Activated CD4-positive, alpha-beta T cell treated with anti-CD3 and anti-CD28 coated beads for 36 hours (primary cell): ENCODE data around the gene ACAP2. TPM values are rescaled to one million over a fixed set of nuclear protein-coding genes. Genes with fewer than 3 reads are reported as not detected.
A peak's percentile ranks its signal among the peaks of the same experiment; 100 is the strongest.
"Not testable (repeated sequence)": the region's sequence is repeated elsewhere in the genome, so short reads cannot be mapped to it uniquely, and the experiment has no call there.

ENCODE experiments used
- ATAC-seq: fragments of 200-7000 bp; cut with Tn5 transposase; one replicate; pipeline ENCODE4 v1.10.0; 2021; ENCODE audit warnings: mild to moderate bottlenecking, moderate library complexity
- CTCF ChIA-PET: fragments of 350-600 bp; sonication (Branson Sonifier 250); formaldehyde crosslinking; loops from one replicate; lab custom pipeline; 2021; ENCODE audit warnings: antibody characterized with exemption; lab: Charles Lee
- POLR2A ChIA-PET: fragments of 350-600 bp; sonication (Branson Sonifier 250); formaldehyde crosslinking; loops from one replicate; lab custom pipeline; 2021; ENCODE audit warnings: antibody characterized with exemption, inconsistent platforms; lab: Charles Lee
- DNase-seq: peaks from one replicate; pipeline ENCODE4 v3.0.0-alpha.2; 2020
- H3K27ac Mint-ChIP-seq: one replicate; pipeline ENCODE4 v1.8.0; 2021; ENCODE audit warnings: mixed read lengths
- H3K27me3 Mint-ChIP-seq: one replicate; pipeline ENCODE4 v1.8.0; 2021; ENCODE audit warnings: mixed read lengths
- H3K36me3 Mint-ChIP-seq: one replicate; pipeline ENCODE4 v1.8.0; 2021; ENCODE audit warnings: low read depth, mixed read lengths
- H3K4me1 Mint-ChIP-seq: one replicate; pipeline ENCODE4 v1.8.0; 2021; ENCODE audit warnings: mixed read lengths
- H3K4me3 Mint-ChIP-seq: one replicate; pipeline ENCODE4 v1.8.0; 2021; ENCODE audit warnings: mild to moderate bottlenecking, moderate library complexity, mixed read lengths
- H3K9me3 Mint-ChIP-seq: one replicate; pipeline ENCODE4 v1.8.0; 2021; ENCODE audit warnings: low read depth, mixed read lengths
- intact Hi-C, 2 experiments: fragments of 100-400 bp; cut with DNase I in 1 of 2; cut with micrococcal nuclease in 1 of 2; formaldehyde crosslinking; loops; one replicate each; pipeline versions ENCODE4 v1.14.2 to v1.15.1; 2022 to 2024; cut with DNase I, micrococcal nuclease
- total RNA-seq, 2 experiments: library from RNA; stranded (reverse); gene quantifications; one replicate each; pipeline ENCODE4 v1.2.3, GENCODE V29; 2021

Gene ACAP2
- total RNA-seq, 2 experiments from 2014 or later: 43.7 to 51.9 TPM

- H3K4me1 Mint-ChIP-seq: peaks cover 35% of the 10 kb centered on the region
- H3K36me3 Mint-ChIP-seq: no peaks in the 10 kb centered on the region
- no peak for ATAC-seq
- no peak overlapping the region for H3K27ac Mint-ChIP-seq
- no peak overlapping the region for H3K4me3 Mint-ChIP-seq
- no peaks in the 10 kb centered on the region for H3K27me3 Mint-ChIP-seq
- ChIA-PET POLR2A (no interaction called here), CTCF (interaction anchor here (0.5 to 1.2 kb wide), 2 partner anchors 9 to 241 kb away, joined by 3 read pairs; no protein-coding TSS in a partner anchor)
- H3K9me3 Mint-ChIP-seq: no peaks in the 10 kb centered on the region
- intact Hi-C loops: no loop called here
- DNase-seq: no peak
Measured at GRCh38 chr3:195394700-195395099, 48.1 kb downstream of the ACAP2 start.

GRCh38 chr3:195394024-195394423 is 48.8 kb downstream of the ACAP2 start:
- no peaks in the 10 kb centered on the region for H3K27me3 Mint-ChIP-seq
- peaks cover 35% of the 10 kb centered on the region for H3K4me1 Mint-ChIP-seq
- no peak overlapping the region for H3K27ac Mint-ChIP-seq
- no peaks in the 10 kb centered on the region for H3K36me3 Mint-ChIP-seq
- H3K9me3 Mint-ChIP-seq: no peaks in the 10 kb centered on the region
- CTCF ChIA-PET: interaction anchor here (0.6 to 0.8 kb wide), 3 partner anchors 13 to 140 kb away, joined by 3 to 4 read pairs (median 3); no protein-coding TSS in a partner anchor
- POLR2A ChIA-PET: no interaction called here
- ATAC-seq: no peak
- no peak overlapping the region for H3K4me3 Mint-ChIP-seq
- intact Hi-C loops: no loop called here
- no peak for DNase-seq

GRCh38 chr3:195388380-195388779 is 54.4 kb downstream of the ACAP2 start:
- ChIA-PET CTCF (no interaction called here), POLR2A (no interaction called here)
- Mint-ChIP-seq H3K27me3 (no peaks in the 10 kb centered on the region), H3K4me3 (no peak overlapping the region), H3K9me3 (no peaks in the 10 kb centered on the region), H3K27ac (no peak overlapping the region), H3K36me3 (peaks cover 2% of the 10 kb centered on the region), H3K4me1 (peaks cover 14% of the 10 kb centered on the region)
- DNase-seq: no peak
- intact Hi-C loops: no loop called here
- ATAC-seq: no peak

DNA sequence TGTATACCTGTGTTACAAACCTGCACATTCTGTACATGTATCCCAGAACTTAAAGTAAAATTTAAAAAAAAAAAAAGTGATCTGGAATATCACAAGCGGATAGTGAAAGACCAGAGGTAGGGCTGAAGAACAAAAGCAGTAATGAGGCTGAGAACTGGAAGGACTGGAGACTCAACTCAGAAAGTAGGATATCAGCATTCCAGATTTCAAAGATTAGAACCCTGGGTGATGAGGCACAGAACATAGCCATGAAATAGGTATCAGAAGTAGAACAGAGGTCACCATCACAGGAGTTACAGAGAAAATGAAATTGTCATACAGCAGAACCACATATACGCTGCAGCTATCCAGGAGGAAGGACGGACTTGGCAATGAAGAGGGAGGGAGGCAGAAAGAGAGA is 56.1 kb downstream of the ACAP2 start:
- H3K36me3 Mint-ChIP-seq: peaks cover 2% of the 10 kb centered on the region

GRCh38 chr3:195385526-195385925 is 57.3 kb downstream of the ACAP2 start:
- DNase-seq (no peak), ATAC-seq (no peak)
- intact Hi-C loops: no loop called here
- no peaks in the 10 kb centered on the region for H3K27me3 Mint-ChIP-seq
- no peaks in the 10 kb centered on the region for H3K9me3 Mint-ChIP-seq
- no peak overlapping the region for H3K4me3 Mint-ChIP-seq
- H3K36me3 Mint-ChIP-seq: peaks cover 11% of the 10 kb centered on the region
- CTCF ChIA-PET: interaction anchor here (1.6 kb wide), 1 partner anchor 10 kb away, joined by 3 read pairs; no protein-coding TSS in a partner anchor
- peaks cover 14% of the 10 kb centered on the region for H3K4me1 Mint-ChIP-seq
- H3K27ac Mint-ChIP-seq: no peak overlapping the region
- POLR2A ChIA-PET: interaction anchor here (0.5 kb wide), 1 partner anchor 14 kb away, joined by 3 read pairs; no protein-coding TSS in a partner anchor

More for the DNA sequence above, 56.1 kb downstream of the ACAP2 start:
- CTCF ChIA-PET: interaction anchor here (1.1 kb wide), 1 partner anchor 19 kb away, joined by 3 read pairs; no protein-coding TSS in a partner anchor
- intact Hi-C loops: no loop called here
- ATAC-seq (no peak), DNase-seq (no peak)
- POLR2A ChIA-PET: no interaction called here
- Mint-ChIP-seq H3K27ac (no peak overlapping the region), H3K4me1 (peaks cover 14% of the 10 kb centered on the region), H3K9me3 (no peaks in the 10 kb centered on the region), H3K27me3 (no peaks in the 10 kb centered on the region), H3K4me3 (no peak overlapping the region)

GRCh38 chr3:195384952-195385351 is 57.9 kb downstream of the ACAP2 start:
- Mint-ChIP-seq H3K27me3 (no peaks in the 10 kb centered on the region), H3K4me1 (peaks cover 14% of the 10 kb centered on the region), H3K27ac (no peak overlapping the region), H3K9me3 (no peaks in the 10 kb centered on the region), H3K36me3 (peaks cover 11% of the 10 kb centered on the region), H3K4me3 (no peak overlapping the region)
- intact Hi-C loops: no loop called here
- ChIA-PET CTCF (interaction anchor here (0.7 to 1.6 kb wide), 2 partner anchors 10 to 130 kb away, joined by 3 read pairs; no protein-coding TSS in a partner anchor), POLR2A (no interaction called here)
- no peak for DNase-seq
- no peak for ATAC-seq

- intact Hi-C loops: no loop called here
- DNase-seq (no peak), ATAC-seq (no peak)
- Mint-ChIP-seq H3K4me3 (no peak overlapping the region), H3K36me3 (peaks cover 23% of the 10 kb centered on the region), H3K4me1 (peaks cover 2% of the 10 kb centered on the region), H3K27me3 (no peaks in the 10 kb centered on the region), H3K9me3 (no peaks in the 10 kb centered on the region), H3K27ac (no peak overlapping the region)
- CTCF ChIA-PET: interaction anchor here (1.0 kb wide), 1 partner anchor 101 kb away, joined by 3 read pairs; the partner anchor contains the start of gene XXYLT1
- POLR2A ChIA-PET: interaction anchor here (0.7 kb wide), 1 partner anchor 936 kb away, joined by 5 read pairs; no protein-coding TSS in a partner anchor
Measured at GRCh38 chr3:195372220-195372619, 70.6 kb downstream of the ACAP2 start.

GRCh38 chr3:195366200-195366925 is 76.5 kb downstream of the ACAP2 start:
- POLR2A ChIA-PET: interaction anchor here (0.6 to 0.7 kb wide), 2 partner anchors 452 to 766 kb away, joined by 4 to 5 read pairs; no protein-coding TSS in a partner anchor
- ATAC-seq (no peak), DNase-seq (no peak)
- H3K36me3 Mint-ChIP-seq: peaks cover 26% of the 10 kb centered on the region
- H3K4me1 Mint-ChIP-seq: peaks cover 12% of the 10 kb centered on the region
- no peak overlapping the region for H3K4me3 Mint-ChIP-seq
- H3K27ac Mint-ChIP-seq: no peak overlapping the region
- CTCF ChIA-PET: interaction anchor here (1.5 kb wide), 1 partner anchor 29 kb away, joined by 3 read pairs; no protein-coding TSS in a partner anchor
- intact Hi-C loops: no loop called here
- no peaks in the 10 kb centered on the region for H3K9me3 Mint-ChIP-seq
- H3K27me3 Mint-ChIP-seq: no peaks in the 10 kb centered on the region

DNA sequence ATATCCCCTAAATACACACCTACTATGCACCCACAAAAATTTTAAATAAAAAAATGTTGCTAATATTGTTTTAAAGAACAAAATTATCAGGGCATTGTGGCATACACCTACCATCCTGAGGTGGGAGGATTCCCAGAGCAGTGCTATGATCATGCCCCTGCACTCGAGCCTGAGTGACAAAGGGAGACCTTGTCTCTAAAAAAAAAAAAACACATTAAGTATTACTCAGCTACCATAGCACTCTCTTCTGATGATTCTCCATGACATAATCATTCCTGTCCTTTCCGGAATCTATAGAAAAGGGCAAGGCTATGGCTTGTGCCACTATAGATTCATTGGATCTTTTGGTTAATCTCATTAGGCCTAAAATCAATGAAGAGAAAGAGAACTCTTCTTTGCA is 77.4 kb downstream of the ACAP2 start:
- DNase-seq: no peak
- ChIA-PET CTCF (interaction anchor here (0.6 kb wide), 1 partner anchor 106 kb away, joined by 3 read pairs; no protein-coding TSS in a partner anchor), POLR2A (no interaction called here)
- Mint-ChIP-seq H3K9me3 (no peaks in the 10 kb centered on the region), H3K4me3 (no peak overlapping the region), H3K27ac (no peak overlapping the region), H3K36me3 (peaks cover 21% of the 10 kb centered on the region), H3K4me1 (peaks cover 16% of the 10 kb centered on the region), H3K27me3 (no peaks in the 10 kb centered on the region)
- intact Hi-C loops: no loop called here
- ATAC-seq: no peak

- H3K27me3 Mint-ChIP-seq, DNase-seq, H3K4me3 Mint-ChIP-seq, H3K27ac Mint-ChIP-seq, H3K9me3 Mint-ChIP-seq, ATAC-seq, intact Hi-C loops, POLR2A ChIA-PET: not testable (repeated sequence)
- peaks cover 47% of the 10 kb centered on the region for H3K4me1 Mint-ChIP-seq
- H3K36me3 Mint-ChIP-seq: peaks cover 26% of the 10 kb centered on the region
- CTCF ChIA-PET: interaction anchor here (1.1 kb wide), 1 partner anchor 11 kb away, joined by 4 read pairs; no protein-coding TSS in a partner anchor
Measured at GRCh38 chr3:195357797-195358196, 85.0 kb downstream of the ACAP2 start.

DNA sequence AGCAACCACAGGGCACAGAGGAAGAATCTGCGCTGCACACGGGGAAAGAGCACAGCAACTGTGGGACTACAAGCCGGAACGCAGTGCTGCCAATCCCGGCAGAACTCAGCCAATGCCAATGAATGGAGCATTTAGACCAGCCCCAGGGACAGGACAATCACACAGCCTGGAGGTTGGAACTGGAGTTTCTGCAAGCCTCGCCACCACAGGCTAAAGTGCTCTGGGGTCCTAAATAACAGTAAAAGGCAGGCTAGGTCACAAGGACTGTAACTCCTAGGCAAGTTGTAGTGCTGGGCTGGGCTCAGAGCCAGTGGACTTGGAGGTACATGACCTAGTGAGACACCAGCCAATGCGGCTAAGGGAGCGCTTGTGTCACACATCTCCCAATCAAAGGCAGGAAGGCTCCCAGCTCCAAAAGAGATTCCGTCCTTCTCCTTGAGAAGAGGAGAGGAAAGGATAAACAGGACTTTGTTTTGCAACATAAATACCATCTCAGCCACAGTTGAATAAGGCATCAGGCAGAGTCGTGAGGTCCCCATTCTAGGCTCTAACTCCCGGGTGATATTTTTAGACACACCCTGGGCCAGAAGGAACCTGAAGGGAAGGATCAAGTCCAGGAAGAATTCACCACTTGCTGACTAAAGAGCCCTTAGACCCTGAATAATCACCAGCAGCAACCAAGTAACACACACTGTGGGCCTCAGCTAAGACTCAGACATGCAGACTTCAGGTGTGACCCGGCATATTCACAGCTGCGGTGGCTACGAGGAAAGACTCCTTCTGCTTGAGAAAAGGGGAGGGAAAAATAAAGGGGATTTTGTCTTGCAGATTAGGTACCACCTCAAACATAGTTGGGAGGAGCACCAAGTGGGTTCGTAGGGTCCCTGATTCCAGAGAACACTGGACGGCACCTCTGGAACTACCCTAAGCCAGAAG is 86.4 kb downstream of the ACAP2 start:
- peaks cover 24% of the 10 kb centered on the region for H3K36me3 Mint-ChIP-seq
- intact Hi-C loops: no loop called here
- no peak for ATAC-seq
- no peaks in the 10 kb centered on the region for H3K9me3 Mint-ChIP-seq
- ChIA-PET POLR2A (no interaction called here), CTCF (no interaction called here)
- H3K4me1 Mint-ChIP-seq: peaks cover 38% of the 10 kb centered on the region
- no peak for DNase-seq
- H3K27me3 Mint-ChIP-seq: no peaks in the 10 kb centered on the region
- peak overlapping the region; percentile 14 for H3K27ac Mint-ChIP-seq
- no peak overlapping the region for H3K4me3 Mint-ChIP-seq
